GM18951 (cell line): ENCODE results near the gene CFDP1.

Experiments used
- POLR2A ChIP-seq: IDR thresholded peaks from 4 replicates; pipeline ENCODE4 v1.6.1; 2011; ENCODE audit warnings: mild to moderate bottlenecking; ENCODE audit not compliant: insufficient read length, insufficient read depth; ENCODE audit errors: extremely low read depth
- in situ Hi-C: fragments of 300-500 bp; cut with MboI; formaldehyde crosslinking; loops from one replicate; pipeline ENCODE4 v1.12.0; 2022; ENCODE audit warnings: low sequenced_read_pairs, mixed read lengths, inconsistent platforms; ENCODE audit not compliant: unreplicated experiment

The CFDP1 gene

DNA sequence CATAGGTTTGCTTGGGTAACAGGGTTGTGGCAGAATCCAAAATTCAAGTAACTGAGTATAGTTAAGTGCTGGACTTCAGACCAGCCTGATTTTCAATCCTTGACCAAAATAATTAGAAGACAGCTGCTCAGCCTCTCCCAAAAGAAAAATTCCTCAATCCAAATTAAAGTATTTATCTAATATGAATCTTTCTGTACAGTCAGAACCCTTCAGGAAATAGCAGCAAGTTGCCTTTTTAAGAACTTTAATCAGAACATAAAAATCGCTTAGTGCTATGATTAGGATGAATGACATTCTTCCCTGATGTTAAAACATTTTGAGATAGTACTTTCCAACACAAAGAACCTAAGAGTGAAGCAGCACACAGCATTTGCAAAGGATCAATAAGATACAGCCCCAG, 50.2 kb downstream of the CFDP1 start:
- no peak for TF ChIP-seq POLR2A
- in situ Hi-C loops: no loop called here

DNA sequence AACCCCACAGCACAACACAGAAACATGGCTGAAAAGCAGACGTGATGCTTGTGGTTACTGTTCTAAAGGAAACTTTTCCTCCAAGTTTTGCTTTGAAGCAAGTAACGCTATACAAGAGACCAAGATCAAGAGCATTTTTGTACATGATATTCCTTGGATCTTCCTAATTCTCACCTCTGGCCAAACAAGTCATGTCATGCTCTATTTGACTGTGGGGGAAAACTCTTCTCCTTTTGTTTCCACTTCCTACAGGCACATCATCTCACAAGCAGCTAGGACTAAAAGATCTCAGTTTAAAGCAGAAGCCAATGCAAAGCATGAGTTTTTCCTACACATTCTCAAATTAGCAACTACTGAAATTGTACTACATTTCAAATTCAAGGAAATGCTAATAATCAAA, 50.7 kb downstream of the CFDP1 start:
- in situ Hi-C loops: no loop called here
- no peak for TF ChIP-seq POLR2A

DNA sequence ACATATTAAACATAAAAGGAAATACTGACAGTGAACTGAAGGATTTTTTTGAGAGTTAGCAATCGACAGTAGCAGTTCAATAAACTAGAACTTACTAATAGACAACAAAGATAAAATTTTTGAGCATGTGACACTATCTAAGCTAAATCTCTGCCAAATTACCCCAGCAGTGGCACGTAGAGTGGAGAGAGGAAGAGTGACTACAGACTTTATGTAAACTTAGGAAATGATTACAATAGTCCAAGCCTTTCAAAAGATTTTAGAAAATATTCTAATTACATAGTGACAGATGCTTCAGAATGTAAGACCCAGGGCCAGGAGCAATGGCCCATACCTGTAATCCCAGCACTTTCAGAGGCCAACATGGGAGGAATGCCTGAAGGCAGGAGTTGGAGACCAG, 52.4 kb downstream of the CFDP1 start:
- in situ Hi-C loops: no loop called here
- no peak for TF ChIP-seq POLR2A

DNA sequence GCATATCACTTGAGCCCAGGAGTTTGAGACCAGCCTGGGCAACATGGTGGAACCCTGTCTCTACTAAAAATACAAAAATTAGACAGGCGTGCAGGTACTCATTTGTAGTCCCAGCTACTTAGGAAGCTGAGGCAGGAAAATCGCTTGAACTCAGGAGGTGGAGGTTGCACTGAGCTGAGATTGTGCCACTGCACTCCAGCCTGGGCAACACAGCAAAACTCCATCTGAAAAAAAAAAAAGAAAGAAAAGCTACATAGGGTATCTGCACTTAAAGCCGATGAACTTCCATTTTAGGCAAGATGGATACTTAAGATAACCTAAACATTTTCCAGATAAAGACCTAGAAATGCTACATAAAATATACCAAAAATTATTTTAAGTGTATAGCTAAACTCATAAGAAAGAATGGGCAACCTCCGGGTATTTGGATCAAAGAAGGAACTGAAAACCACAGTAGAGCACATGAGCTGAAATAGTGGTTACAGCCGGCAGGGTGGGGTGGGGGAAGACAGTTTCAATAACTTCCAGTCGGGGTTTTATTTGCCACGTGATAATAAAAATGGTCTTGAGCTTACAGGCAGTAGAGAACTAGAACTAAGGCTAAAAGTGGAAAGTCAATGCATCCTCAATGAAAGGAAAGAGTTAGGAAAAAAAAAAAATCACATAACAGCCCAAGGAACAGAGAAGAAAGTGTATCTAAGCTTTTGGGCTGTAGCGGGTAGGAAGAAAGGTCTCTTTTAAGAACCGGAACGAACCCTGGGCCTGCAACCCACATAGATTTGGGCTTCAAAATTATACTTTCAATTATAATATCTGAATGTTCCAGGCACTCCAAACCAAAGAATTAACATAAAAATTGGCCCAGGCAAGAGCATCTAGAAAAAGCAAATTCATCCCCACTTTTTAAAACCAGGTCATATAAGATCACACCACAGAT, 53.1 kb downstream of the CFDP1 start:
- in situ Hi-C loops: no loop called here
- TF ChIP-seq POLR2A: no peak

DNA sequence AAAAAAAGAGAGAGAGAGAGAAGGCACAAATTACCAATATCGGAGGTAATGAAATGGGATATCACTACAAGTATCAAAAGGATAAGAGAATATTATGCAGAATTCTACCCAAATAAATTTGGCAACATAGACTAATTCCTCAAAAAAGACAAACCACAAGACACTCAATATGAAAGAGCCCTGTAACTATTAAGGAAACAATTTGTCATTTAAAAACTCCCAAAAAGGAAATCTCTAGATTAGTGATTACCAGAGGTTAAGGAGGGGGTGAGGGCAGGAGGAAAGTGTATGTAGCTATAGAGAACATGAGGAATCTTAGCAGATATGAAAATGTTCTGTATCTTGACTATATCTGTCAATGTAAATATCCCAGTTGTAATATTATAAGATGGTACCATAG, 54.0 kb downstream of the CFDP1 start:
- TF ChIP-seq POLR2A: no peak
- in situ Hi-C loops: no loop called here

DNA sequence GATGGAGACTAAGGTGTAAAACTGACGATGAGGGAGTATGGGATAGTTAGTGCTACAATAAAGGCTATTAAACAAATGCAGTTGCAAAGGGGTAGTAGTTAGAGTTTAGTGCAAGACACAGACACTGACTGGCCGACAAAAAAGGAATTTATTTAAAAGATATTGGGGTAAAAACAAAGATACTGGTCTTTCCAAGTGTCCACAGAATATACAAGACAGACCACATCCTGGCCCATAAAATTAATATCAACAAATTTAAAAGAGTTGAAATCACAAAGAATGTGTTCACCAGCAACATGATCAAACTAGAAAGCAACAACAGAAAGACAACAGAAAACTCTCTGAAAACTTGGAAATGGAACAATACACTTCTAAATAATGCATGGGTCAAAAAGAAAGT, 54.7 kb downstream of the CFDP1 start:
- in situ Hi-C loops: no loop called here
- TF ChIP-seq POLR2A: no peak

DNA sequence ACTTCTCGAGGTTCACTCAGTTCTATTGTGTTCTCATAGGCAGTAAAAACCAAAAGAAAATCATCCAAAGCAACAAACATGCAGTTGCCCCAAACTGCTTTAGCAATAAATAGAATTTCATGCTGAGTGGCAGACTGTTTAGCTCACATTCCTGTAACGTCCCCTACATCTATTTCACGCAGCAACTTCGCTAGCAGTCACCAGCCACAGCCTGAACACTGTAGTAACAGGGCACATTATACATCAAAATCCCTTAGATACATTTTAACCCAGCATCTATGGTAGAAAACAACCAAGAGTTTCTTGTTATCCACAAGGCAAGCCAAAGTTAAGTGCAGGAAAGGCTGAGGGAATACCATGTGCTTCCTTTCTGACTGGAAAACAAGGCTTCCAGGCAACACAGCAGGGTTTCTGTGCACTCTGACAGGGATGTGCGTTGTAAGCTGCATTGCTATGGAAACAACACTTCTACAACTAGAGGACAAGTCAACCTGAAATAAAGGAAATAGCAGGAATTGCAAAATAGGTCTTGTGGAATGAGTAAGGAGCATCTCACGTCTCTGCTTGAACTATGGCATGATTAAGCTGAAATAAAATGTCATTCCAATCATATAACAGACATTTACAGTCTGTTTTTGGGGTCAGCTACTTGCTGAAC, 55.4 kb downstream of the CFDP1 start:
- no peak for TF ChIP-seq POLR2A
- in situ Hi-C loops: no loop called here

DNA sequence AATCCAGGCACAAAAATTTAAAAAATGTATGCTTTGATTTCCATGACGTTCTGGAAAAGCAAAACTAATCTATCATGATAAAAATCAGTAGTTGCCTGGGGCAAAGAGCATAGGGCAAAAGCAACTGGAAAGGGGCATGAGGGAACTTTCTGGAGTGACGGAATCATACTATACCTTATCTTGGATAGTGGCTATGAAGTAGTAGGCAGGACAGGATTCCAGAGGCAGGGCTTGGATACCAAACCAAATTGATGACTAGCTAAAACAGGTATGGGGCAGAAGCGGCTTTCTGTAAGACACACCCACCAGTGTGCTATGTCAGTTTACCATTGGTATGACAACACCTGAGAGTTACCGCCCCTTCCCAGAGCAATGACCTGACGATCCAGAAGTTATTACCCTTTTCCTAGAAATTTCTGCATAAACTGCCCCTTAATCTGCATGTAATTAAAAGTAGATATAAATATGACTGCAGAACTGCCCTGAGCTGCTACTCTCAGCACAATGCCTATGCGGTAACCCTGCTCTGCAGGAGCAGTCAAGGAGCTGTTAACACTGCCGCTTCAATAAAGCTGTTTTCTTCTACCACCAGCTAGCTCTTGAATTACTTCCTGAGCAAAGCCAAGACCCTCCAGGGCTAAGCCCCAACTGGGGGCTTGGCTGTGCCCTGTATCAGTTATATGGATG, 56.7 kb downstream of the CFDP1 start:
- in situ Hi-C loops: no loop called here

DNA sequence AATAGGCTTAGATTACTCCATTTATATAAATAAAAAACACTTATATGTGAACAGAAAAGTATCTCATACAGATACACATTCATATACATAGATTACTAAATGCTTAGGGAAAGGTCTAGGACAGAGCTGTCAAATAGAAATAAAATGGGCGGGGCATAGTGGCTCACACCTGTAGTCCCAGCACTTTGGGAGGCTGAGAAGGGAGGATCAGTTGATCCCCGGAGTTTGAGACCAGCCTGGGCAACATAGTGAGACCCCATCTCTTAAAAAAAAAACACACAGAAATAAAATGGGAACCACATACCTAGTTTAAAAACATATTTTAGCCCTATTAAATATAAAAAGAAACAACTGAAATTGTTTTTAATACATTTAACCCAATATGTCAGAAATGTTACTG, 58.9 kb downstream of the CFDP1 start:
- no peak for TF ChIP-seq POLR2A
- in situ Hi-C loops: no loop called here

More for the DNA sequence above, 56.7 kb downstream of the CFDP1 start:
- no peak for TF ChIP-seq POLR2A

DNA sequence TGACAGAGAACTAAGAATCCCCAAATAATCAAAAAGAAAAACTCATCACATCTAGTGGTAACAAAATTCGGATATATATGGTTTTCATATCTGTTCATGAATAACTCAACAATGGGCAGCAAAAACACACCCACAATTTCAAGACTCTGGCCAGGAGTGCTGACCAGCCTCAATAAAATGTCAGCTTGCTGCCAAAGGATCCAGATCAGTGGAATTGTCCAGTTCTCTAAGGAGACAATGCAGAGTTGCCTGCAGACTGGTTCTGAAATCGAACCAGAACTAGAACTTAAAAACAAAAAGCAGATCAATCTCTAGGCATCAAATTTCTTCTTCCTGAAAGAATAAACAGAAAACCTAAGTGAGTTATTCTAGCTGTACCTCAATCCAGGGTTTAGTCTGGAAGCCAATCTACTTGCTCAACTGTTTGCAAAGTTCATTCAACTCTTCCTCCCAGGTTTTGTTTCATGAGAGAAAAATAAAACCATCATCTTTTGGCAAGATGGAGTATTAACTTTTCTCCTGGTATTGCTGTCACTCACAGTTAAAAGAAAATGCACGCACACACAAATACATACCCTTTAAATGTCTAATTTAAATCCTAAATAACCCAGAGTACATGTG, 61.0 kb downstream of the CFDP1 start:
- no peak for TF ChIP-seq POLR2A
- in situ Hi-C loops: no loop called here

DNA sequence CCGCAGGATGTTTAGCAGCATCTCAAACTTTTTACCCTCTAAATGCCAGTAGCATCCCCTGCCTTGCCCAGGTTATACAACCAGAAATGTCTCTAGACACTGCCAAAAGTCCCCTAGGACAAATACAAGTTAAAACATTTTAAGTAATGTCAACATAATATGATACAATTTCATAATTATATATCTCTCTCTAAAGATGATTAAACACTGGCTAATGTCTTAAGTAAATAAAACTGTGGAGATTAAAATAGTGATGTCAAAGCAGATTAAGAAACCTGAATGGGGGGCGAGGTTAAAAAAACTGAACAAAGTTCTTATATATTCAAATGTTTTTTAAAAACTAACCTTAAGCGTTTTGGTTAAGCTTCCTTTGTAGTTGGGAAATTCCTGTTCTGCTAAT, 62.1 kb downstream of the CFDP1 start:
- TF ChIP-seq POLR2A: no peak
- in situ Hi-C loops: no loop called here

DNA sequence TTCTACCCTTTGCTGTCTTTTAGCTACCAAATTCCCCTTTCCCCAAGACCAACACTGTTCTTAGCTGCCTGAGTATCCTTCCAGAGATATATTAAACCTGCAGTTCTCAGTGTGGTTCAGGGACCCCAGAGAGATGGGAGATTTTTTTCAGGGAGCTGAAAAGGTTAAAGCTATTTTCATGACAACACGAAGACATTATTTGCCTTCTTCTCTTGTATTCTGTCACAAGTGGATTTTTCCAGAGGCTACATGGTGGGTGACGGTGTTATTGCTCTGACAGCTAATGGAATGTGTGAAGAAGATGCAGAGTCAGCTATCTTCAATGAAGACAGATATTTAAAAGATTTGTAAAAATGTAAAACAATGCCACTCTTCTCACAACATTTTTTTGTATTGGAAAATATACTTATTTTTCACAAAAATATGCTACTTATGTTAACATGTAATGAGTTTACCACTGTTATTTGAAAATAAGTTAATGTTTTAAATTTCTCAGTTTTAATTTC, 69.0 kb downstream of the CFDP1 start:
- in situ Hi-C loops: no loop called here
- TF ChIP-seq POLR2A: no peak

DNA sequence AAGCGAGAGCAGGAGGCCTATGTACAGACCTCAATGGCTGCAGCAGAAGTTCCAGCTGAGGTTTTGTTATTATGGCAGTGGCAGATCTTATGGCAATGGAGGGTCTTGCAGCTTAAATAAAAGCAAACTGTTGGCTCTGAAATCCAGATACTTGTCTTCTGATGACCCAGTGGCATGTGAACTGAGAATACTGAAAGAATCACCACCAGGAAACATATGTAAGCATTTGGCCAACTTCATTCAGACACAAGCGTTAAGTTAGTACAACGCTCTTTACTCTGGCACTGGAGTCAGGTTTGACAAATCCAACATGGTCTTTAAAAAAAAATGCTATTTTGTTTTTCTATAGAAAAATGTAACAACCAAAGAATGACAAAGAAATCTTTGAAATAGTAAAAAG, 70.5 kb downstream of the CFDP1 start:
- TF ChIP-seq POLR2A: no peak
- in situ Hi-C loops: no loop called here

DNA sequence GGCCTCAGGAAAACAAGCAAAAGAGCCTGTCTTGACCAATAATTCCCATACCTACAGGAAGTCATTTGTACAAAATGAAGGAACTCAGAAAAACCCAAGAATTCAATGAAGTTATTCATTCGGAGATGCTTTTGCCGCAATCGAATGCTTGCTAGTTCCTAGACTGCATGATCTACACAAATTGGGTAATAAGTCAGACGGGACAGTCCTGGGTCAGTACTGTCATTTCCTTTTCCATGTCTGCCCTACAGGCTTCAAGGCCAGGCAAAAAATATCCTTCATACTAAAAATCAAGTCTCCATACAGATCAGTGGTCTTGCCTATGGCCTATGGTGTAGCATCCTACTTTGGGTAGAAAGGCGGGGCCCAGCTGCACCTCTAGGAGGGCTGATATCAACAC, 71.4 kb downstream of the CFDP1 start:
- no peak for TF ChIP-seq POLR2A
- in situ Hi-C loops: no loop called here
